Inflammatory macrophage treated with lipopolysaccharide for 1 hour (primary cell): Measurements from ENCODE around the gene NRDC.
"Not testable (repeated sequence)": the region's sequence is repeated elsewhere in the genome, so short reads cannot be mapped to it uniquely, and the experiment has no call there.

Experiments used
- DNase-seq, 2 donors: peaks; one replicate each; pipeline ENCODE4 v3.0.0-alpha.2; 2020 to 2022

The NRDC gene

DNA sequence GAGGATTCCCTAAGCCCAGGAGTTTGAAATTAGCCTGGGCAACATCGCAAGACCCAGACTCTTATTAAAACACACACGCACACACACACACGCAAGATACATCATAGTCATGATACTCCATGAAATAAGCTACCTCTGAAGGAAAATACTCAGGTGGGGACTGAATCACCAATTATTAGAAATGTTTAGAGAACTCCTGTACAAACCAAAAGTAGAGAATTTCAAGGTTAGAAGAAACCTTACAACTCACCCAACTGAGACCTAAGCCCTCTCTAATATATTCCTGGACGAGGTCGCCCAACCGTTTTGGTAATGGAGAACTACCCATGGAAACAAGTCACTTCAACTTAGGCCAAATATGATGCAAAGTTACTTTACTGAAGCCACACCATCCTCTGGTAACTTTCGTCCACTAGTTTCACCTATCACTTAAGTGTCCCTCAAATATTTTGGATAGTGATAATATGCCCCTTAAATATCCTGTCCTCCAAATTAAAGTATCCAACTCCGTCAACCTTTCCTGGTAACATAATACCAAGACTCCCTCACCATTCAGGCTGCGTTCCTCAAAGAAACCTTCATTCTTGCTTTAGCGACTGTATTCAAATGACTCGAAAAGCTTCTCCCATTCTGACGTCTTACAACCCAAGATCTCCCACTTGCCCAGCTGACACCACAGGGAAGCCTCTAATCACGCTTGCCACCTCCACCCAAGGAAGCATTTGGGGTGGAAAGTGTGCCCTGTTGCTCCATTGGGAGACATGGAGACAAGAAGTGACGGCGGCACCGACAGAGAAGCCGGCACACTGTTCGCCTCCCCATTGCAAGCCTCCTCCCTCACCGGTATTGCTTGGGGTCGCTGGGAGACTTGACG lies 856 bp downstream of the NRDC start:
- DNase-seq: peak; percentile 62 to 79

DNA sequence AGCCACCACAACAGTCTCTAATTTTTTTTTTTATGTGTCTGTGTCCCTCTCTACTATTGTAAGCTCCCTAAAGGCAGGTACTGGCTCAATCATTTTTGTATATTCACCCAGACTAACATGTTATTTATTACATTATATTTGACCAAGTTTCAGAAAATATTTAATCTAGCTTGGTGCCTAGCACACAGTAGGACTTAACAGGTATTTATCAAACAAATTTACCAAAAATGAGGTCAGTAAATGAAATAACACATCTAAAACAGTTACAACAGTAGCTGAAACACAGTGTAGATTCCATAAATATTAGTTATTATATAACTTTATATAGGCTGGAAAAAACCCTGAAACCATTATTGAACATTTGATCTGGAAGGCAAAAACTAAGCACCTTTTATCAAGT lies 2.7 kb downstream of the NRDC start:
- DNase-seq: no peak

- DNase-seq: no peak
These were observed 3.2 kb downstream of the NRDC start for GRCh38 chr1:51875291-51875772.

GRCh38 chr1:51873270-51873669 lies 5.3 kb downstream of the NRDC start:
- not testable (repeated sequence) for DNase-seq

DNA sequence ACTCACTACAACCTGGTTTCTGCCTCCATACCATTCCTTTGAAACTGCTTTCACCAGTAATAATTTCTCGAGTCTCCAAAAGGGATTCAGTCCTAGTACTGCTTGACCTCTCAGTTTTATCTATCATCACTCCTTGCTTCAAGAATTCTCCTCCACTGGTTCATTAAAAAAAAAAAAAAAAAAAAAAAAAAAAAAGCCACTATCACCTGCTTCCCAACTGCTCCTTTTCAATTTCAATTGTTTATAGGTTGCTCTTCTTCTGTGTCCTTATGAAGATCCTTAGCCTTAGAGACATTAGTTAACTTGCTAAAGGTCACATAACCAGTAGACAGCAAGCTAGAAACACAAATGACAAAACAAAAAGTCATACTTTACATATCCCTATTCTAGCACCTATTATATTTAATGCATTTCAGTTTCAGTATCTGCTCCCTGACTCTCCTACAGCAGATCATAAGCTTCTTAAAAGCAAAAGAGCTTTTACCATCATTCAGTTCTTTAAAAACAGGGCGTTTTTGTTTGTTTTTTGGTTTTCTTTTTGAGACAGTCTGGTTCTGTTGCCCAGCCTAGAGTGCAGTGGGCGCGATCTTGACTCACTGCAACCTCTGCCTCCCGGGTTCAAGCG lies 7.1 kb downstream of the NRDC start:
- DNase-seq: no peak

GRCh38 chr1:51870603-51871350 lies 7.8 kb downstream of the NRDC start:
- no peak for DNase-seq

DNA sequence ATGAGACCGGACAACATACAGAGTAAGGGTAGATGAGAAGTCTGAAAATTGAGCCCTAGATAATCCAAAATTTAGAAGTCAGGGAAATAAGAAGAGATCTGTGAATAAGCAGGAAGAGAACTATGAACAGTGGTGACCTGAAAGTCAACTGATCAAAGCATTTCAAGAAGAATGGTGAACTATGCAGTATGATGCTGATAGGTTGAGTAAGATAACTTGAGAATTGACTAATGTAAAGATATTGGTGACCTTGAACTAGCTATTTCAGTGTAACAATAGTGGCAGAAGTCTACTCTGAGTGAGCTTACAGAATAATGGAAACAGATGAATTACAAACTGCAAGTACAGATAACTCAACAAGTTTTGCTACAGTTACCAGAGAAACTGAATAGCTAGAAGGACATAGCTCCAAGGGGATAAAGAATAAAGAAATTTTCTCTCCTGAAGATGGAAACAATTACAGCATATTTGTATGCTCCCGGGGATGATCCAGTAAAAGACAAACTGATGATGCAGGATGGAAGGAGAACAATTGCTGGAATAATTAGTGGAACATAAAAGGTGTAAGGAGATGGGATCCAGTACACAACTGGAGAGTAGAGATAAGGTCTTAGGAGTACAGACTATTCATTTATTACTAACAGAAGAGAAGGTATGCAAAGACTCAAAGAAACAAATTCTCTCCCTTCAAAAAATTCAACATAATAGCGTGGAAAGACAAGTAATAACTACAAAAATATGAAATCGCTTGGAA lies 10.9 kb downstream of the NRDC start:
- no peak for DNase-seq

DNA sequence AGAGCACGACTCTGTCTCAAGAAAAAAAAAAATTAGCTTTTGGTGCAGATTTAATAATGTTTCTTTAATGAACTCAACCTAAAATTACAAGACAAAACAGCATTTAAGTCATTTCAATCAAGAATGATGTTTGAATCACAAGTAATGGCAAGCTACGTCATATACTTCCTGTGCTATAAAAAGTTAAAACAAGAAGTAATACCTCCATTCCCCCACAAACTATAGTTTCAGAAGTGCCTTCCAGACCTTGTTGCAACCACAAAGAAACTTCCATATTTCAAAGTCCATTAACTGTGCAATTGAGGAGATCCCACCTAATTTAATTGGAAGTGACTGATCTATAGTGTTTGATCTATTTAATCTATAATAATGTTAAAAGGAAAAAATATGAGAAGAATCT lies 15.1 kb downstream of the NRDC start:
- DNase-seq: peak; percentile 79 to 80

DNA sequence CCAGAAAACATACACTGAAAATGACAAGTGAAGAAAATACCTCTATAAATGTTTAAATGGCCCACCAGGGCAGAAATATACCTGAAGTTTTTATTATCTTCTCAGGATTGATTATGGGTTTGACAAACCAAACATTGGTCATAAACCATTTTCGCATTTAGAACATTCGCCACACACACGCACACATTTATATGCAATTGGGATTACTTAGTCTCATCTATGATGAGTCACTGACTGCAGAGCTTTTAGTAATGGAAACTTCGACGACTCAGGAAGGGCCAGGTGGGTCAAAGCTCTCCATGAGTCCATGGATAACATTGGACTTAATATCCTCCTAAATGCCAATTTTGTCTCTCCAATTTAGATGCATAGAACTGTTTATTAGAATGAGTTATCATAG lies 16.9 kb downstream of the NRDC start:
- DNase-seq: no peak

GRCh38 chr1:51859735-51860134 lies 18.8 kb downstream of the NRDC start:
- DNase-seq: no peak

DNA sequence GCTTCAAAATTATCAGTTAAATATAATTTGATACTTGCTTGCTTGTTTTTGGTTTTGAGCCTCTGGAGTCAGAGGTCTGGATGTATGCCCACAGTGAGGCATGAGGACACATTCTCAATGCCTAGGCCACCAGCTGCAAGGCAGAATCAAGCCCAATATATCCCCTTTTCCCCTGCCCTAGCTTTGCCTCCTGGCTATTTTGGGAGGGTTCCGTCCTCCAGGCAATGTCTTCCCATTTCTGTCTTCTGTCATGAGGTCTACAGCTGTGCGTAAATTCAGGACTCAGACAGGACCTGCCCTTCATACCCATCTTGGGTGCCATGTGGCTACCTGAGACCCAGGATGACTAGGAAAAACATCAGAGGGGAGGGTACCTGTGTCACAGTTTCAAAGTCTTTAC lies 19.2 kb downstream of the NRDC start:
- no peak for DNase-seq

GRCh38 chr1:51858892-51859291 lies 19.6 kb downstream of the NRDC start:
- no peak for DNase-seq

GRCh38 chr1:51856745-51857144 lies 21.8 kb downstream of the NRDC start:
- no peak for DNase-seq

DNA sequence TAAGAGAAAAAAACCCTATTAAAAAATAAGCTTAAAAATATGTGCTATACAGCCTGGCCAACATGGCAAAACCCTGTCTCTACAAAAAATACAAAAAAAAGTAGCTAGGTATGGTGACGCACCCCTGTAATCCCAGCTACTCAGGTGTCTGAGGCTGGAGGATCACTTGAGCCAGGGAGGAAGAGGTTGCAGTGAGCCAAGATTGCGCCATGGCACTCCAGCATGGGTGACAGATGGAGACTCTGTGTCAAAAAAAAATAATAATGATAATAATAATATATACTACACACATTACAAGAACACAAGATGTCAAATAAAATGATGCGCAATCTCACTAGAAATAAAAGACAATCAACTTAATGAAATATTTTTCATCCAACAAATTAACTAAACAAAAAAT lies 22.9 kb downstream of the NRDC start:
- DNase-seq: no peak

GRCh38 chr1:51853360-51853759 lies 25.2 kb downstream of the NRDC start:
- DNase-seq: no peak

DNA sequence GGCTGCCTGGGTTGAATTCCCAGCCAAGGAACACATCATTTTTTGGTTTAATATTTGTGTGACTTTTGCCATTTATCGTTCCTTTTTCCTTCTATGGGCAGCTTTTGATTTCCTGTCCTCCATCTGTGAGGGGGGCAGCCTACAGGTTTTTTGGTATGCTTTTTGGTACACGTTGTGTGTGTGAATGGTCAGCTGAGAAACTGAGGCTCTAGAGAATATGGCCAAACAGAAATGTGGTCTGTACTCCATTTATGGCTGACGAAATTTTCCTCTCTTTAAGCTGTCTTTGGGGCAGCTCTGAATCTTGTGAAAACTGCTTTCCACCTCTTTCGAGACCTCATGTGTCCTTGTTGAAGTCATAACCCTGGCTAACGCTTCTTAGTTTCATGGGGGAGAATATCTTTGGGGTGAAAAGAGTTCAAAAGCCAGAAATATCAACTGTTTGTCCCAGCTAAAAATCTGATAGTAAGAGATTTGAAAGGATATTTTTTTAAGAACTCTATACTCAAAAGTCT lies 26.6 kb downstream of the NRDC start:
- no peak for DNase-seq

DNA sequence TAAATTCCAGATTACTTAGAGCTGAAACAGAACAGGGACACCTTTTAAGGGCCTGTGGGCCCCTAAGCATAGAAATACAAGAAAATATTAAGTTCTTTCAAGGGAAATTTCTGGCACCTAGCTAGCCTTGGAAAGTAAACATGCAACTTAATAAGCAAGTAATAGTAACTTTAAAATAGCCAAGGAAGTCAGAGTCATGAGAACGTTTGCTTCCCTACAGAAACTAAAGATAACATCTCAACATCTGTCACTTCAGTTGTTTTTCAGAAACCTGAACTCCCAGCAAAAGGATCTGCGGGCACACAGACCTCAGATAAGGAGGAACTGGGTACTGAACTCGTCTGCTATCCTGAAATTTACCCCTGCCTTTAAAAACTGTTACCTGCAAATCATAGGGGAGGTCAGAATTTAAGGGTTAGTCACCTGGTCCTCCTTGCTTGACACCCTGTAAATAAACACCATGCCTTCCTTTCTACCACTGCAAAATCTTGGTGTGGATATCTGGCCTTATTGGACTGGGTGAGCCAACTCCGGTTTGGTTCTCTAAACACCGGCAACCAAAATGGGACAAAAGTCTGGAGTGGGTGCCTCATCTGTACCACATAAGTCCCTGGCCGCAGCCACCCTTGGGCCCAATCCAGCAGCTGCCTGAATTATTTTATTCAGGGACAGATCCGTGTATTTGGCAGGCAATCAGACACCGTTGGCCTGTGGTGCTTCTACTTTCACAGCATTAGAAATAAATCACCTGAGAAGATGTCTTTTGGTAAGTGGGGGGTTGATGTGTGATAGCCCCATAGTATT lies 27.9 kb downstream of the NRDC start:
- DNase-seq: no peak

DNA sequence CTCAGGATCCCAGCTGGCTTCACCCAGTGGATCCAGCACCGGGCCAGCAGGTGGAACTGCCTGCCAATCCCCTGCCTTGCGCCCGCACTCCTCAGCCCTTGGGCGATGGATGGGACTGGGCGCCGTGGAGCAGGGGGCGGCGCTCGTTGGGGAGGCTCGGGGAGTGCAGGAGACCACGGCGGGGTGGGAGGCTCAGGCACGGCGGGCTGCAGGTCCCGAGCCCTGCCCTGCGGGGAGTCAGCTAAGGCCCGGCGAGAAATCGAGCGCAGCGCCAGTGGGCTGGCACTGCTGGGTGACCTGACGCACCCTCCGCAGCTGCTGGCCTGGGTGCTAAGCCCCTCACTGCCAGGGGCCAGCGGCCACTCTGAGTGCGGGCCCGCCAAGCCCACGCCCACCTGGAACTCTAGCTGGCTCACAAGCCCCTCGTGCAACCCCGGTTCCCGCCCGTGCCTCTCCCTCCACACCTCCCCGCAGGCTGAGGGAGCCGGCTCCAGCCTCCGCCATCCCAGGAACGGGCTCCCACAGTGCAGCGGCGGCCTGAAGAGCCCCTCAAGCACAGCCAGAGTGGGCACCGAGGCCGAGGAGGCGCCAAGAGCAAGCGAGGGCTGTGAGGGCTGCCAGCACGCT lies 31.1 kb downstream of the NRDC start:
- DNase-seq: no peak

GRCh38 chr1:51843948-51844347 lies 34.6 kb downstream of the NRDC start:
- DNase-seq: no peak

- DNase-seq: no peak
These were observed 36.3 kb downstream of the NRDC start for GRCh38 chr1:51842261-51842660.

GRCh38 chr1:51840743-51841461 lies 37.6 kb downstream of the NRDC start:
- DNase-seq: no peak
